DMS153 (cell line): ENCODE data around the gene SERPINH1.
"Not testable (repeated sequence)": the region's sequence is repeated elsewhere in the genome, so short reads cannot be mapped to it uniquely, and the experiment has no call there.

Source experiments
- DNase-seq: peaks from one replicate; lab custom pipeline; 2025; lab: John Stamatoyannopoulos, UW

Gene SERPINH1

DNA sequence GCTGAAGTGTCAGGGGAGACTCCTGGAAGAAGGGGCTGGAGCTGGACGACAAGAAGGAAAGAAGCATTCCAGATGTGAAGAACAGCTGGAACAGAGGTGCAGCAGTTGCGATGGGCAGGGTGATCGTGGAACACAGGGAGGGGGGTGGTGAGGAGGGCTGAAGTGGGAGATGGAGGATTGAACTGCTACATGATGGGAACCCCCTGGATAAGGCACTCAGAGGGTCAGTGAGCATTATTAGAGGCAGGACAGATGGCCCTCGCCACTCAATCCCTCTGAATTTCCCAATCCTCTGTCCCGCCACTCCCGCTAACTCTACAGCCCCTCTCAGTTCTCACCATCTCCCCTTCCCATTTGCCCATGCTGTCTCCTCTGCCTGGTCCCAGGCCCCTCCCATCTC is 14.0 kb downstream of the SERPINH1 start:
- no peak for DNase-seq

DNA sequence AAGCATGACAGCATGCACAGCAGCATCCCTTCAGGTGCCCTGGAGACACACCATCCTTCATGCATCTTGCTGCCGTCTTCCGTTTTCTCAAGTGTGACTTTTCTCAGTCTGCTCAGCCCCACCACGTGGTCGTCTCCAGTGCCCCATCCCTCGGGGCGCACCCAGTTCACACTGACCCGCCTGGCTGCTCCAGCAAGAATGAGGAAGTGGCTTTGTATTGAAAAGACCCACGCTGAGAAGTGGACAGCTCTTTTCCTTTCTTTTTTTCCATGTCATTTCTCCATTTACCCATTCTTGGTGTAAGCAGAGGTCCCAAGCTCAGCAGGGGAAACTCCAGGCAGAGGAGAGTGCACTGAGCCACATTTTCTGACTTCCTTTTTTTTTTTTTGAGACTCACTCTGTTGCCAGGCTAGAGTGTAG is 14.5 kb downstream of the SERPINH1 start:
- DNase-seq, result no peak

DNA sequence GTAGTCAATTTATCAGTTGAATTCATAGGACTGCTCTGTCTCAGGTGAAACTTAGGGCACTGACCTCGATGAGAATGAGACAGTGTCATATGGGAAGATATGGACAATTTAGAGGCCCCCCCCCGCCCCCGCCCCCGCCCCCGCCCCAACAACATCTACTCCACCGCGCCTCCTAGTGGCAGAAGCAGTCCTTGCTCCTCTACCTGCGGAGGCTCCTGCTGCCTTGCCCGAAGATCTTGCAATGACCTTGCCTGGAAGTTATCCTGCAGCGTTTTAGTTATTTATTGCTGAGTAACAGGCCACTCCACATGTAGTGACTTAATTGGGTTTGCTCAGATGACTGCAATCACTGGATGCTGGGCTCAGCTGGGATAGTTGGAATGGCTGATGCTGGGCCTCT is 15.2 kb downstream of the SERPINH1 start:
- no peak for DNase-seq

DNA sequence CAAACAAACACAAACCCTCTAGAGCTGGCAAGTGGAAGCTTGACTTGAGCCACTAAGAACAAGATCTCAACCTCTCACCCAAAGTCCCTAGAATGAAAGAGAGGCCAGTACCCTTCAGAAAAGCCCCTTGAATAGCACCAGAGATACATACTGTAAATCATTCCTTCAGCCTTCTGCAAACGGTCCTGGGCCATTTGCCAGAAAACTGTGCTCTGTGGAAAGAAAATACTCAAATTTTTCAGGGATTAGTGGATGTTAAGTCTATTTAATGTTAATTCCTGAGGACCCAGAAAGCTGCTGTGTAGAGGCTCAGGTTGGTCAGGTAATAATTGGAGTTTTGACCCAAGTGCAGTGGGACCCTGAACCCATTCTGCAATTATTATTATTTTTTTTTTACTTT is 16.9 kb downstream of the SERPINH1 start:
- DNase-seq, result no peak

DNA sequence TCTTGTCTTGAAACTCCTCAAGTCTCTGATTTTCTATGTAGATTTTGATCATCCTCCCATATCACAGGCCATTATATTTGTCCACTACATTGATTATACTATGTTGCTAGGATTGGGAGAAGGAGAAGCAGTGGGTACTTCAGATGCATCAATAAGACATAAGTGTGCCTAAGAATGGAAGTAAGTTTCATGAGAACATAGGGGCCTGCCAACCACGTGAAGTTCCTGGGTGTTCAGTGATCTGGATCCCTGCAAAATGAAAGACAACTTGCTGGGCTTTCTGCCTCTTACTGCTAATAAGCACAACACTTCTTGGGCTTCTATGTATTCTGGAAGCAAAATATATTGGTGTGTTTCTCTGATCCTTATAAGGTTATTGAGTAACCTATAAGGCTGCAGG is 17.8 kb downstream of the SERPINH1 start:
- DNase-seq, result no peak

DNA sequence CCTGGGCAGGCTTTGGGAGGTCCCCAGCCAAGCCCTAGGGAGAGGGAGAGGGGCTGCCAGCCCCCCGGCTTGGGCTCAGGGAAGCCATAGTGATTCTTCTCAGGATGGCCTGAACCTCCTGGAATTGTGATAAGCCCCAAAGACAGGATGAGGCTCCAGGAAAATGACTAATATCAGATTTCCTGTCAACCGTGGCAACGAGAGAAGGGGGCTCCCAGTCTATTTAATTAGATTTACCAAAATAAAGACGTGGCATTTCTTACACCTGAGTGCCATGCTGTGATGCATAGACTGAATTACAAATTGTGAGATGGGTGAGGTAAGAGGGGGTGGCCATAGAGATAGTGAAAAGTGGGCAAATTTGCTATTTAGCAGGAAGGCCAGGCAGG is 20.4 kb downstream of the SERPINH1 start:
- DNase-seq, result no peak

DNA sequence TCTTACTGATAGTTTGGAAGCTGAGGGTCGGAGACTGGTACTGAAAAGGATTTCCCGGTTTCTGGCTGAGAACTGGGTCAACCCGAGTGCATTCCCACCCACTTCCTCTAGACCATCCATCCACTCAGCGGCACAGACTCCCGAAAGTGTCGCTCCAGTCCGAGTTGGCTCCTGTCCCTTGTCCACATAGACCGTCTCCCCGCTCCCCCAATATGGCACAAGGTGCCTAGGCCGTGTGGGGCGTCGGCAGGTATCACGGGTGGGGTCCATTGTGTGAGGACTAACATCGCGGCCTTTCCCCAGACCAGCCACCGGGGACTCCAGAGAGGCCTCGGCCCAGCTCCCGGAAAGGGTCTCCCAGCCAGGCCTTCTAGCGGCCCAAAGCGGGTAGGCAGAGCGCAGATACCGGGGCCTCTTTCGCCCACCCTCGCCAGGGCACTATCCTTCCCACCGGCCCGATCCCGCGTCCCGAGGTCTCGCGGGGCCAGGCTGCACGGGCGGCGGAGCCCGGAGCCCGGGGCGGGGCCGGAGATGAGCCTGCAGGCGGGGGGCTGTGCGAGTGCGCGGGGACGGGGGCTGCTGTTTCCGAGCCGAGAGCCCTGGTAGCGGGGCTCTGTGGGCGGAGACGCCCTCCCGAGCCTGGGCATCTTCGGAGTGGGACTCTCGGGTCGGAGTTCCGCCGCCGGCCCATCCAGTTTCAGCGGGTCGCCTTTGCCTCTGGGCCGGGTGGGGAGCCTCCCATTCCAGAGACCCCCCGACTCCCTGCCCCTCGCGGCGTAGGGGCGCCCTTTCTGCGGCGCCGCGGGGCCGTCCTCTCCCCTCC is 21.1 kb downstream of the SERPINH1 start:
- peak; percentile 48 for DNase-seq

DNA sequence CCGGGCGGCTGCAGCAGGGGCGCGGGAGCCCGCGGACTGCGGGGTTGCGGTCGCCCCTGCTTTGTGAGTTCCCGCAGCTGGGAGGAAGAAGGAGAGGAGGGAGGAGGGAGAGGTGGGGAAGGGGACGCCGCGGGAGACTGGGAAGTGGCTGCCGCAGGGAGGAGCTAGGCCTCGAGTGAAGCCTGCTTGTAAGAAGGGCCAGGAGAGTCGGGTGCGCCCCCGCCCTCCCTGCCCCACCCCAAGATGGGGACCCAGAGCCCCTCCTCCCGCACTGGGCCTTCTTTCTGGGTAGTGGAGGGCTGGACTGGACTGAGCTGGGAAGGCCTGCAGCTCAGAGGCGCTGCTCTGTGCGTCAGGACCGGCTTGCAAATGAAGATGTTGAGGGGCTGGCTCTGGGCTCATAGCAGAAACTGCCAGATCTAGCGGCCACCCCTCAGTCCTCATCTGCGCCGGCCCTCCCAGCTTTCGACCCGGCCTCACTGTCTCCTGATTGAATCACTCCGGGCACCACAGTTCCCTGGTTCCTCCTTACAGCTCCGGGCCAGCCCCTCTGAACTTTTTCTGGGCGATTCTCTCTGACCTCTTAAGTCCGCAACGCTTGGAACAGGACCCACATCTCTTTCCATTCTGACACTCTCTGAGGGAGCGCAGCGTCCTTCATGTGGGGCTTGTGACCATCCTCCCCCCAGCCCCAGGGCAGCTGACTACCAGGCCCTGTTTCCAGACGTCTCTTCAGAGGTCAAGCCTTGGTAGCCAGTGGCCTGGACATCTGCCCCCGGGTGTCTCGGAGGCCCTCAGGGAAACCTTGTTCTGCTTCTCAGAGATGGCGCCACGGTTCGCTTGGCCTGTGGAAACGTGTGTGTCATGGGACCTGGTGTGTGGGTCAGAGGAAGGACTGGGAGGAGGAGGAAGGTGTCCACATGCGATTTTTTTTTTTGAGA is 21.9 kb downstream of the SERPINH1 start:
- peak; percentile 44 for DNase-seq

DNA sequence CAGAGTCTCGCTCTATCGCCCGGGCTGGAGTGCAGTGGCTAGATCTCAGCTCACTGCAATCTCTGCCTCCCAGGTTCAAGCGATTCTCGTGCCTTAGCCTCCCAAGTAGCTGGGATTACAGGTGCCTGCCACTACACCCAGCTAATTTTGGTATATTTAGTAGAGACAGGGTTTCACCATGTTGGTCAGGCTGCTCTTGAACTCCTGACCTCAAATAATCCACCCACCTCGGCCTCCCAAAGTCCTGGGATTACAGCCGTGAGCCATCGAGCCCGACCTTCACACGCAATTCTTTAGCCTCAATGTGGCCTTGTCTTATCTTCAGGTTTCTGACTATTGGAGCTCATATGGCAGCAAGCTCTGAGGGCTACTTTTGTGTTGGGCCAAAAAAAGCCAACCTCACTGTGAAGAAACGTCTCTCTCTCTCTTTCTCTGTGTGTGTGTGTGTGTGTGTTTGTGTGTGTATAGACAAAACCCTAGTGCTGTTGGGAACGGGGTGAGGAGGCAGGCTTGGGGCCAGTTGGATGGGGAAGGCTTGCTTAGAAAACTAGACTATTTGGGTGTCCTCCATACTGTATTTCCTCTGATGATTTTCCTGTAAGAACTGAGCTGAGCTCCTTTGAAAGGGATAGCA is 22.7 kb downstream of the SERPINH1 start:
- DNase-seq, result not testable (repeated sequence)

DNA sequence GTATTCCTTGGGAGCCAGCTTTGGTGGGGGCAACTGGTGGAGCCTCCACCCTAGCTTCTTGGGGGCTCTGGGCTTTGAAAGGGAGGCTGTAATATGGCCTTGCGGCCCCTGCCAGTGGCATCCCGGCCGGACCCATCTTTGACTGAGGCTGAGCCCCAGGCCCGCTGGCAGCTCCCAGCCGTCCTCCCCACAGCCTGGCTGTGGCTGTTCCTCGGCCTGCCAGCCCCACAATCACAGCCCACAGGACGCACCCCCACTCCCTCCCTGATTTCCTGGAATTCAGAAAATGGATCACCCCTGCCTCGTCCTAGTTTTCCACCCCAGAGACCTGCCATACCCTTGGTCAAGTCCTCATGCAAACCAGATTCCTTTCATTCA is 23.2 kb downstream of the SERPINH1 start:
- DNase-seq, result no peak

DNA sequence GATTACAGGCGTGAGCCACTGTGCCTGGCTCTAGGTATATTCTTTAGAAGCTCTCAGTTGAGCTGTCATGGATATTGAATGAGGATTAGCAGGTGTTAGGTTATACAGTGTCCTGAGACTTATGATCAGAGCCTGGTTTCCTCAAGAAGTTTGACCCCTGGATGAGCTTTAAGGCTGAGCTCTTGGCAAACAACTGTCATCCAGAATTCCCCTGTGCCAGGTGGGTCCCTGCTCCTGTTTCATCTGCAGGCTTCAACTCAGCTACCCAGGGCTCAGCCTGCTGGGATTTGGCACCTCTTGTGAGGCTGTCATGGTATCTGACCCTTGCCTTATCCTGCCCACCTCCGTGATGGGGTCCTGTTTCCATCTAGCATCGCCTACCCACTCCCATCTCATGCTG is 24.3 kb downstream of the SERPINH1 start:
- no peak for DNase-seq

DNA sequence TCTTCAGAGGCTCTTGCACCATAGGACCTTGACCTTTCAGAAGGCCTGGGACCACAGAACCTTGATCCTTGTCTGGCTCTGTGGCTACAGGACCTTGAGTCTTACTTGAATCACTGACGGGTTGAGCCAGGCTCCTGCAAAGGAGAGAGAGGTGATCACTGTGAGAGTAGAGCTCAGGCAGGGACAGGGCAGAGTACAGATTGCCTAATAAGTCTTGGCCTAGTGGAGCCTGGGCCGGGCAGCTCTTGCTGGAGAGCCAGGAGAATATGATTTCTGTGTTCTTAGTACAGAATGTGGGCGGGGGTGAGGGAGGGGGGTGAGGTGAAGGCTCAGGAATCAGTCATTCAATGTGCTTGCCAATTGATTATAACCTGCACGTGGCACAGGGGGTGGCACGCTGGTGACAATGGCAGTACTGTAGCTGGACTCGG is 26.0 kb downstream of the SERPINH1 start:
- DNase-seq, result no peak

DNA sequence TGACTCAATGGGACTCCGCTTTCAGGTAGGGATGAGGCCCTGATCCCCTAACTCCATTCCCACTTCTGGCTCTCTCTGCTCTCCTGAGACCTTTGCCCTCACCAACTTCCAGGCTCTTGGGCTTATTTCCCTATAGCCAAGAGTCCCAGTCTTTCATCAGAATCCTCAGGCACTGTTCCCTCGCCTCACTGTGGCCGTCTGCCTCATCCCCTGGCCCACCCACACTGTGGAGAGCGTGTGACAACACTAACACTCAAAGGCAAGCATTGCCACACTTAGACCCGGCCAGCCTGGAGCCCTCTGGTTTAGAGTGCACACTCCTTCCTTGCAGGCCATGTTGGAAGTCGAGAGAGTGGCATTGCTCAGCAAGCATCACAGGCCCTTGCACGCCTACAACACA is 27.0 kb downstream of the SERPINH1 start:
- no peak for DNase-seq

DNA sequence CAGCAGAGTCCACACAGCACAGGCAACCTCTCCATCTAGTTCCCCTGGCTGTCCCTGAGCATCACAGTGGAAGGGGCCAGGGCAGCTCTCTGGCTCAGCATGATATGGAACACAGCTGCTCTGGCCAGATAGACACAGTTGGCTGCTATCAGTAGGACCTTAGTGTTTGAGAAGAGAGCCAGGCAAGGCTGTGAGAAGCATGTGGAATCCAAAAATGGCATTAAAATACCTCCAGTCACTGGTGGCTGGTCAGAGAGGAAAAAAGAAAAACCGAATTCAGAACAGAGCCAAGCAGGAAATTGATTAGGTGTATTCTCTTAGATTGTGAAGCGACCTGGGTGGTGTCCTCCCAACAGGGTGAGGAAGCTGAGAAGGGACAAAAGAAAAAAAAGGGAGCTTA is 27.9 kb downstream of the SERPINH1 start:
- no peak for DNase-seq

DNA sequence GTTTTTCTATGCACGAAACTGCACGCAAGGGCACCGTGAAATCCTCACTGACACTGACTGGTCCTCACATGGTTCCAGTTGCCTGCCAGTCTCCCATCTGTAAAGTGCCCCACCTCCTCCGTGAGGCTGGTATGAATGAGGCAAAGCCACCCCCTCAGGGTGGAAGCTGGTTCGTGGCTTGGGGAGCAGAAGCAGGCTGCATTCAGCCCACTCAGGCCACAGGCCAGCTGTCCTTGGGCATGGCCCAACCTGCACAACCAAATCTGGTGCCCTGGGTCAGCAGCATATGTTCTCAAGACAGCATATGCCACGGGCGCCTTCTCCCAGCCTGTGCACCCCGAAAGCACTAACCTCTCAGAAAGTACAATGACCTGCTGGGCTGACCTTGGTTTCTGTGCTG is 29.3 kb downstream of the SERPINH1 start:
- DNase-seq, result no peak

DNA sequence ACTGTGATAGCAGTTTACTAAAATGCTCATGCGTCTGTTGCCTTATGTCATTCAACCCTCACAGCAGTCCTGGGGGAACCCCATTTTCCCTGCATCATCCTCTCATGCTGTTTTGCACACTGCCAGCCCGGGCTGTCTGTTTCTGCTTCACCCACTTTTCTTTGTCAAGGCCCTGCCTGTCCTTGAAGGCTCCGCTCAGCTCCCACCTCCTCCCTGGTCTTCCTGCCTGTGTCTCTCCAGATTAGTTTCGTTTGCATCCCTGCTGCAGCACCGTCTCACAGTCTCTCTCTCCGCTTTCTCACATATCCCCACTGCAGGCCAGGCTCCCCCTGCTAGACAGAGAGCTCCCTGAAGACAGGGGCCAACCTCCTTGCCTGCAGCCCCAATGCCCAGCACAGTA is 29.9 kb downstream of the SERPINH1 start:
- no peak for DNase-seq

DNA sequence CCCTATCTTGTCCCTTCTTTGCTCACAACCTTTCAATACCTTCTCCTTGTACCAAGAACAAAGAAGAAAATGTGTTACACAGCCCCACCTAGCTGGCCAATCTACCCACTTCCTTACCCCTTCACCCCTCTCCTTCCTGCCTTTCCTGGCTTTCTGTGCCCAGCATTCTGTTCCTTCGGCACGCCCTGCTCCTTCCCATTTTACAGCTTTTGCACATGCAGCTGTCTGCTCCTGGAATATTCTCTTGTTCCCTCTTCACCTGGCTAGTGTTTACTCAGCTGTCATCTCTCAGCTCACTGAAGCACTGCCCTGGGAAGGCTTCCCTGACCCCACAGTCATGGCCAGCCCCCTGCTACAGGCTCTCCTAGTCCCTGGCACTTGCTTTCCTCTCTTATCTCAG is 30.7 kb downstream of the SERPINH1 start:
- peak; percentile 81 for DNase-seq

DNA sequence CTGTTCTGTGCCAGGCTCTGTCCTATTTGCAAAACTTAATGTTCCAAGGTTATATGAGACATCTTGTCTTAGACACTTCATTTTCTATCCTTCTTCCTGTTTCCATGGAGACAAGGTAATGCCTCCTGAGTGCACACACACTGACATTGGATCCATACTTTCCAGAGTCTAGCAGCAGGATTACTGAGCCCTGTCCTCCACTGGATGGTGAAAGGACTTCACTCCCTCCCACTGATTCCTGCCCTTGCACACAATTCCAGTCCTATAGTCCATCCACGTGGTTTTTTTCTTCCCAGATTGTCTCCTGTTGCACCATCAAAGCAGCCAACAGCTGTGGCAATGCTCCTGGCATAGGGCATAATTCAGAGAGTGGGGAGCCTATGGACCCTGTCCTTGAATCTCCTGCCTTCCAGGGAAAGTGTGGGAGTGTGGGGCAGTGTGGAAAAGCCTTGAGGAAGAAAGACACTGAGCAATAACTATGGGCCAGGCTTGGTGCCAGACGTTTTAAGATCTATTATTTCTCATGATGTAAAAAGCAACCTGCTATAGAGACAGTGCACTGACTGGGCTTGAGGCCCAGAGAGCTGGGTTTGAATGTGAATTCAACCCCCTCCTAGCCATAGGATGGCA is 31.3 kb downstream of the SERPINH1 start:
- peak; percentile 25 for DNase-seq

DNA sequence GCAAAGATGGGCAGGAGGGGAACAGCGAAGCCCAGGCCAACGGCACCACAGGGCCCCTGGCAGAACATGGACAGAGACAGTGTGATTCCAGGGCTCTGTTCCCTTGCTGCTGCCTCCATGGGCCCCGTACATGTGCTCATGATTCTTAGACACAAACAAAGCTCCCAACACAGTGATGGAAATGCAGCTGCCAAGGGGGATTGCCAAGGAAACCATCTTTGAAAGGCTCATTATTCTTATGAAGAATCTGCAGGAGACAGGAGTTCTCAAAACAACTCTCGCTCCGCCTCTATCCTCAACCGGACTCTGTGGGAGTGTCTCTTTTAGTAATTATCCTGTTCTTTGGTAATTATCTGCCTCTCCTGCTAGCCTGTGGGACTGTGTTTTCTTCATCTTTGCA is 32.2 kb downstream of the SERPINH1 start:
- DNase-seq, result no peak

DNA sequence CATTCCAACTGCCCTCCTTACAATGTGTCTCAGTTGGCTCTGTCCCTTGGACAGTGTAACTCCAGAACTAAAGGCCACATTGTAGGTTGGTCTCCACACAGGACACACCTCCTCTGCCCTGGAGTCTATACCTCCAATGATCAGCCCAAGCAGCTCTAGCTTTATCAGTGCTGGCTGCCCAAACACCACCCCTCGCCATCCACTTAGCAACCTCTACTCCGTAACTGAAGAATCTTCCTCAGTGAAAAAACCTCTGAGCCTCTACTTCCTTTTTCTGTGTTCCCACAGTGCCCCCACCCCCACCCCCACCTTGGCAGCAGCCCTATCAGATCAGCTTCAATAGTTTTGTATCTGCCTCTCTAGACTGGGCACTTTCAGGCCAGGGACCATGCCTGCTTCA is 33.4 kb downstream of the SERPINH1 start:
- DNase-seq, result no peak

DNA sequence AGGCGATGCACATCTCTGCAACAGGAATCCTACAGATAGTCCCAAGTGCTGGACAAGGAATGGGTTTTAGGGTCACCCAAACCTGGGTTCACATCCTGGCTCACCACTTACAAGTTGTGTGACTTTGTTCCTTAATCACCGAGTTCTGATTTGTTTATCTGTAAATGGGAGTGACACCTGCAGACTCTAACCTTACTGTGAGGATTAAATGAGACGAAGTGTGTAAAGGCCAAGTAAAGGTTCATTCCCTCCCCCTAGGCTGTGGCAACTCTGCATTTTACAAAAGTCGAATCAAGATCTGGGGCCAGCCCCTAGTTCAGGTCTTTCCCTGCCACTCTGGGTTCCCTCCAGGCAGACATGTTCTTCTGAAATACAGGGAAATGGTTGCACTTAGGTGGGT is 34.9 kb downstream of the SERPINH1 start:
- DNase-seq, result no peak

DNA sequence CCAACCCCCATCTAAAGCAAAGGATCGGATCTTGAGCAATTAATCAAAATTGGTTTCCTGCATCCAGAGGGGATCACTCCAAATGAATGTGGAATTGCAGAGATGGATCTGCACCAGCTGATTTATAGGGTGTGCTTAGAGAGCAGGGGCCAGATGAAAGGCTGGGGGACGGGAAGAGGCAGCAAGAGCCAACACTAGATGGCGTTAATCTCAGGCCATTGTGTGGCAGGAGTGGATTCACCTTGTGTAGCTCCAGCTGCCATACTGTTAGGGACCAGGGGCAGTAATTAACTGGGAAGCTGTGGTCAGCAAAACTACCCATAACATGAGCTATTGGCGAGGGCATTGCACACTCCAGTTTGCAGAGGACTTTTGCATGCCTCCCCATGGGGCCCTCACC is 35.6 kb downstream of the SERPINH1 start:
- peak; percentile 63 for DNase-seq
